T-cell (primary cell): Measurements from ENCODE around the gene KCNAB3. TPM values are rescaled to one million over a fixed set of nuclear protein-coding genes. Genes with fewer than 3 reads are reported as not detected.

Experiments used
- ATAC-seq, 4 experiments: fragments of 200-7000 bp in 3 of 4; fragments of 150-1000 bp in 1 of 4; cut with Tn5 transposase; replicated peaks in 1 of 4; 1 replicate in 3 of 4; 2 replicates in 1 of 4; pipeline ENCODE4 v1.10.0; 2021; ENCODE audit warnings: moderate library complexity in 3 of 4, mild to moderate bottlenecking in 2 of 4, moderate number of reproducible peaks in 1 of 4
- CTCF ChIA-PET, 2 donors: fragments of 300-600 bp; sonication (Branson Sonifier 250); formaldehyde crosslinking; loops; one replicate each; lab custom pipeline; 2022; ENCODE audit warnings: antibody characterized with exemption in 2 of 2; lab: Charles Lee
- POLR2A ChIA-PET, 2 donors: fragments of 300-600 bp; sonication (Branson Sonifier 250); formaldehyde crosslinking; loops; one replicate each; lab custom pipeline; 2022; ENCODE audit warnings: antibody characterized with exemption in 2 of 2; lab: Charles Lee
- DNase-seq, 35 experiments: peaks; one replicate each; pipeline versions ENCODE4 v3.0.0 to v3.0.0-alpha.2; 2013 to 2023
- H3K27ac ChIP-seq: one replicate; pipeline ENCODE4 v1.5.1; 2013; ENCODE audit warnings: low read length
- H3K27me3 ChIP-seq, 2 experiments: replicated peaks in 1 of 2; 1 replicate in 1 of 2; 2 replicates in 1 of 2; pipeline versions ENCODE4 v1.6.1 to v1.7.0; 2013; ENCODE audit warnings: low read length in 1 of 2, mixed read lengths in 1 of 2; ENCODE audit not compliant: control insufficient read depth in 2 of 2, insufficient read depth in 2 of 2; ENCODE audit errors: extremely low read depth in 1 of 2
- H3K36me3 ChIP-seq, 2 donors: 1 replicate in 1 of 2; 2 replicates in 1 of 2; pipeline versions ENCODE4 v1.6.1 to v1.7.0; 2013; ENCODE audit warnings: low read length in 1 of 2; ENCODE audit not compliant: control insufficient read depth in 2 of 2, insufficient read depth in 1 of 2; ENCODE audit errors: extremely low read depth in 1 of 2
- H3K4me1 ChIP-seq, 2 experiments: 1 replicate in 1 of 2; 2 replicates in 1 of 2; pipeline versions ENCODE4 v1.6.1 to v1.7.0; 2013; ENCODE audit warnings: low read length in 2 of 2, mixed read lengths in 1 of 2; ENCODE audit not compliant: insufficient read depth in 2 of 2, control insufficient read depth in 1 of 2; ENCODE audit errors: extremely low read depth in 1 of 2
- H3K4me3 ChIP-seq, 2 donors: 1 replicate in 1 of 2; 2 replicates in 1 of 2; pipeline versions ENCODE4 v1.5.1 to v1.7.0; 2013; ENCODE audit warnings: mild to moderate bottlenecking in 2 of 2, low read length in 1 of 2, moderate library complexity in 1 of 2; ENCODE audit not compliant: control insufficient read depth in 1 of 2; ENCODE audit errors: extremely low read depth in 1 of 2
- H3K9me3 ChIP-seq: 2 replicates; pipeline ENCODE4 v1.7.0; 2013
- H3K27ac Mint-ChIP-seq, 2 donors: one replicate each; pipeline ENCODE4 v1.8.0; 2020 to 2021; ENCODE audit warnings: mild to moderate bottlenecking in 2 of 2, mixed read lengths in 2 of 2
- H3K27me3 Mint-ChIP-seq, 2 donors: one replicate each; pipeline ENCODE4 v1.8.0; 2021 to 2022; ENCODE audit warnings: mixed read lengths in 2 of 2
- H3K36me3 Mint-ChIP-seq: one replicate; pipeline ENCODE4 v1.8.0; 2021; ENCODE audit warnings: mixed read lengths
- H3K4me1 Mint-ChIP-seq, 3 donors: one replicate each; pipeline ENCODE4 v1.8.0; 2020 to 2022; ENCODE audit warnings: mixed read lengths in 3 of 3, mild to moderate bottlenecking in 1 of 3
- H3K4me3 Mint-ChIP-seq, 3 donors: one replicate each; pipeline ENCODE4 v1.8.0; 2020 to 2022; ENCODE audit warnings: mild to moderate bottlenecking in 3 of 3, mixed read lengths in 3 of 3, moderate library complexity in 3 of 3
- H3K9me3 Mint-ChIP-seq, 3 donors: one replicate each; pipeline ENCODE4 v1.8.0; 2020 to 2022; ENCODE audit warnings: mixed read lengths in 3 of 3
- WGBS: methylation state at CpG from one replicate; pipeline ENCODE4 v1.1.5; 2013; ENCODE audit warnings: missing lambda C conversion rate; ENCODE audit not compliant: insufficient coverage; 5-methylcytosine and 5-hydroxymethylcytosine counted together
- total RNA-seq, 35 experiments: library from RNA in 6 of 35; stranded (reverse) in 6 of 35; fragments of 120-200 nt in 1 of 35; gene quantifications; one replicate each; pipeline versions ENCODE4 v1.2.1 to v1.2.4 and lab custom pipeline; 2013 to 2026

The KCNAB3 gene
- total RNA-seq, 5 donors from 2014 or later (not counting 1 experiment from before 2014, with no cell fraction given): 10.0 to 18.1 (median 14.5) TPM

DNA sequence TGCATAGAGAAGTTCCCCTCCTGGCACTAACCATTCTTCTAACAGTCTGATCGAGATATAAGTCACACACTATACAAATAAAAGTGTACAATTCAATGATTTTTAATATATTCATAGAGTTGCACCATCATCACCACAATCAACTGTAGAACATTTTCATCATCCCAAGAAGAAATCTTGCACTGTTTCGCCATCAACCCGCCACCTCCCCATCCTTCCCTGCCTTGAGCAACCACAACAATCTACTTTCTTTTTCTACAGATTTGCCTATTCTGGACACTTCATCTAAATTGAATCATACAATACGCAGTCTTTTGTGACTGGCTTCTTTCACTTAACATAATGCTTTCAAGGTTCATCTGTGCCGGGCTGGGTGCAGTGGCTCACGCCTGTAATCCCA is 39.8 kb upstream of the KCNAB3 start:
- H3K4me1 Mint-ChIP-seq: no peaks in the 10 kb centered on the region
- H3K36me3 Mint-ChIP-seq: peaks cover under 1% of the 10 kb centered on the region
- peaks cover 2 to 3% (median 3%) of the 10 kb centered on the region in 3 donors for H3K9me3 Mint-ChIP-seq
- DNase-seq: no peak
- H3K27ac ChIP-seq: no peak overlapping the region
- no peak for ATAC-seq
- peaks cover 0 to 26% of the 10 kb centered on the region in 2 experiments for H3K27me3 ChIP-seq
- H3K4me1 ChIP-seq: no peaks in the 10 kb centered on the region
- no peaks in the 10 kb centered on the region for H3K36me3 ChIP-seq
- ChIA-PET POLR2A (no interaction called here), CTCF (interaction anchor here in 1 of 2 donors (0.6 kb wide), 1 partner anchor 137 kb away, joined by 3 read pairs; no protein-coding TSS in a partner anchor)
- H3K27ac Mint-ChIP-seq: no peak overlapping the region
- 84% methylated on average over 2 of the region's 6 CpGs for WGBS
- no peak overlapping the region for H3K4me3 ChIP-seq
- no peak overlapping the region for H3K4me3 Mint-ChIP-seq
- H3K9me3 ChIP-seq: no peaks in the 10 kb centered on the region
- peaks cover 6% of the 10 kb centered on the region in 2 donors for H3K27me3 Mint-ChIP-seq

DNA sequence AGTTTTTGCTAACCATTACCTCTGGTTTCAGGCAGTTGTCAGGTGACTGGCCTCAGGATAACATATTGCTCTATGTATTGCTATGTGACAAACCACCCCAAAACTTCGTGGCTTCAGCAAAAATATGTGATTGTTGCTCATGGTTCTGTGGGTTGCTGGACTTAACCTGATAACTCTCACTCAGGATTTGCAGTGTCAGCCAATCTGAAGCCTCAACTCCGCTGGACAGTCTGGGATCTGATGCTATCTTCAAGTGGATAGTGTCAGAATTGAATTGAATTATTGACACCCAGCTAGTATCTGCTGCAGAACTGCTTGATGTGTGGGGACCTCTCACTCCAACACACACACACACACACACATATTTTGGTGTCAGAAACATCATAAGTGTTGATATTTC is 38.1 kb upstream of the KCNAB3 start:
- CTCF ChIA-PET: no interaction called here
- ATAC-seq: no peak
- Mint-ChIP-seq H3K4me3 (no peak overlapping the region), H3K36me3 (no peaks in the 10 kb centered on the region), H3K27ac (no peak overlapping the region), H3K4me1 (no peaks in the 10 kb centered on the region), H3K27me3 (peaks cover 6% of the 10 kb centered on the region in 2 donors), H3K9me3 (no peaks in the 10 kb centered on the region)
- WGBS: no CpG with 5 or more reads among the region's 2 CpGs
- Histone ChIP-seq H3K4me3 (no peak overlapping the region), H3K27ac (no peak overlapping the region), H3K4me1 (no peaks in the 10 kb centered on the region), H3K36me3 (no peaks in the 10 kb centered on the region), H3K9me3 (no peaks in the 10 kb centered on the region), H3K27me3 (peaks cover 0 to 27% of the 10 kb centered on the region in 2 experiments)
- POLR2A ChIA-PET: interaction anchor here in 1 of 2 donors (0.7 kb wide), 1 partner anchor 23 kb away, joined by 3 read pairs; no protein-coding TSS in a partner anchor
- no peak for DNase-seq

DNA sequence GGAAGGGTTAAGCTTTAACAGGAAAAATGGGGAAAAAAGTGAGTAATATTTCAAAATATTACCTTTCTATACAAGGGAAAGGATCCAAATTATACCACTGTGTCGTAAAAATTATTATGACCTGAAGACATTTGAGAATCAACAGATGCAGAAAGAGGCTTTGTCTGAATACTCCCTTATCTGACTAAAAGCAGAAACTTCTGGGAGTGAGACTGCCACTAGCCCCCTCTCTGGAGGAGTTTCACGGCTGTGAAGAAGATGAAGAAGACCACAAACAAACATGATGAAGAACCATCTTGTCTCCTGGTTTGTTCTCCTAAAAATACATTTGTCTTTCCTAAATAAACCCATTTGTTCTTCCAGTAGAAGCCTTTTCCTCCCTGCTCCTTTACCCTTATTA is 31.8 kb upstream of the KCNAB3 start:
- H3K9me3 ChIP-seq: no peaks in the 10 kb centered on the region
- WGBS: no CpG with 5 or more reads among the region's 2 CpGs
- H3K4me1 ChIP-seq: no peaks in the 10 kb centered on the region
- DNase-seq (no peak), ATAC-seq (no peak)
- no peak overlapping the region for H3K27ac ChIP-seq
- CTCF ChIA-PET: interaction anchor here in 1 of 2 donors (0.6 kb wide), 1 partner anchor 35 kb away, joined by 4 read pairs; no protein-coding TSS in a partner anchor
- Mint-ChIP-seq H3K4me3 (no peak overlapping the region), H3K4me1 (no peaks in the 10 kb centered on the region), H3K27ac (no peak overlapping the region), H3K27me3 (peaks cover 5% of the 10 kb centered on the region in 2 donors), H3K9me3 (no peaks in the 10 kb centered on the region), H3K36me3 (no peaks in the 10 kb centered on the region)
- H3K27me3 ChIP-seq: peaks cover 0 to 21% of the 10 kb centered on the region in 2 experiments
- H3K36me3 ChIP-seq: no peaks in the 10 kb centered on the region
- no peak overlapping the region for H3K4me3 ChIP-seq
- POLR2A ChIA-PET: interaction anchor here in 1 of 2 donors (0.6 kb wide), 1 partner anchor 315 kb away, joined by 8 read pairs; no protein-coding TSS in a partner anchor

DNA sequence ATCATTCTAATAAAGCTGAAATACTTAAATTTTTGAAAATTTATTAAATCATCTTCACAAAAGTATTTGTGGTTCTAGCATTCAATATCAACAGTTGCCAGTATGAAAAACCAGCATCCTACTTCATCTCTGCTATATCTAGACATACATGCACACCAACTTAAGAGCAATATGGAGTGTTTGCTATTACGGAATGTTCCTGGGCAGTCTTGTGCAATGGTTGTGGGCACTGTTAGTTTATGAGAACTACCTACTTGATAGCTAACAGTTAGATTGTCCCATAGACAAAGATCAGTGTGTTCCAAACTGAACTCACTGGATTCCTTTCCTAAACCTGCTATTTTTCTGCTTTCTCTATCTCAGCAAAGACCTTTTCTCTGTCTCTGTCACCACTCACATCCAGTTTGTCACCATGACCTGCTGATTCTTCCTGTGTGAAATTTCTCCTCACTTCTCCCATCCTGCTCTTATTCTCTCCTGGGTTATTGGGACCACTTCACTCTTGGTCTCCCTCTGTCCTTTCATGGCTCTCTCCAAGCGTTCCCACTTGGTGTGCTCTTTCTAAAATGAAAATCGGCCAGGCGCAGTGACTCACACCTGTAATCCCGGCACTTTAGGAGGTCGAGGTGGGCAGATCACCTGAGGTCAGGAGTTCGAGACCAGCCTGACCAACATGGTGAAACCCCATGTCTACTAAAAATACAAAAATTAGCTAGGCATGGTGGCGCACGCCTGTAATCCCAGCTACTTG is 30.0 kb upstream of the KCNAB3 start:
- ATAC-seq: no peak
- Histone ChIP-seq H3K27me3 (peaks cover 0 to 18% of the 10 kb centered on the region in 2 experiments), H3K27ac (no peak overlapping the region), H3K36me3 (no peaks in the 10 kb centered on the region), H3K4me3 (no peak overlapping the region), H3K4me1 (no peaks in the 10 kb centered on the region), H3K9me3 (no peaks in the 10 kb centered on the region)
- H3K27ac Mint-ChIP-seq: no peak overlapping the region
- H3K9me3 Mint-ChIP-seq: no peaks in the 10 kb centered on the region
- H3K4me3 Mint-ChIP-seq: no peak overlapping the region
- 88% methylated on average over 3 of the region's 9 CpGs for WGBS
- ChIA-PET POLR2A (no interaction called here), CTCF (no interaction called here)
- no peaks in the 10 kb centered on the region for H3K4me1 Mint-ChIP-seq
- H3K36me3 Mint-ChIP-seq: no peaks in the 10 kb centered on the region
- DNase-seq: no peak
- H3K27me3 Mint-ChIP-seq: peaks cover 5% of the 10 kb centered on the region in 2 donors

DNA sequence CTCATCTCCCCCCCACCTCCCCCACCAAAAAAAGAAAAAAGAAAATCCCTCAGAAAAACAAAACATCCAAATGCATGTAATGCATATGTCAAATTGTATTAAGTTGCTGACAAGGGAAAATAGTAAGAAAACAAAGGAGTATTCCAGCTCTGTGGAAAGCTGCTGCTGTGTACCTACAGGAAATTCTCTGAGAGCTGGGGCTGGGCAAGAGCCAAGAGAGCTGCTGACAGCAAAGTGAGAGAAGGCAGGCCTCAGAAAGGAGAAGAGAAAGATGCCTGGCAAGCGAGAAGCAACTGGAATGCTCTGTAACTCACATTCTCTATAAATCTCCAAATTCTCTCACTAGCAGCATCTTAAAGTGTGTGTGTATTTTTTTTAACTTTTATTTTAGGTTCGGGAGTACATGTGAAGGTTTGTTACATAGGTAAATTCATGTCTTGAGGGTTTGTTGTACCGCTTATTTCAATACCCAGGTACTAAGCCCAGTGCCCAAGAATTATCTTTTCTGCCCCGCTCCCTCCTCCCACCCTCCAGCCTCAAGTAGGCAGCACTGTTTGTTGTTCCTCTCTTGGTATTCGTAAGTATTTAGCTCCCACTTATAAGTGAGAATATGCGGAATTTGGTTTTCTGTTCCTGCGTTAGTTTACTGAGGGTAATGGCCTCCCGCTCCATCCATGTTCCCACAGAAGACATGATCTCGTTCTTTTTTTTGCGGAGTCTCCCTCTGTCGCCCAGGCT is 26.7 kb upstream of the KCNAB3 start:
- H3K36me3 ChIP-seq: no peaks in the 10 kb centered on the region
- Mint-ChIP-seq H3K36me3 (no peaks in the 10 kb centered on the region), H3K27me3 (peaks cover 5% of the 10 kb centered on the region in 2 donors), H3K9me3 (no peaks in the 10 kb centered on the region), H3K4me3 (no peak overlapping the region), H3K4me1 (peaks cover 0 to 2% (median 2%) of the 10 kb centered on the region in 3 donors), H3K27ac (no peak overlapping the region)
- H3K9me3 ChIP-seq: no peaks in the 10 kb centered on the region
- no peaks in the 10 kb centered on the region for H3K4me1 ChIP-seq
- 96% methylated on average over 5 of the region's 11 CpGs for WGBS
- ATAC-seq (no peak), DNase-seq (no peak)
- ChIA-PET CTCF (no interaction called here), POLR2A (no interaction called here)
- peaks cover 0 to 9% of the 10 kb centered on the region in 2 experiments for H3K27me3 ChIP-seq
- H3K4me3 ChIP-seq: no peak overlapping the region
- H3K27ac ChIP-seq: no peak overlapping the region

DNA sequence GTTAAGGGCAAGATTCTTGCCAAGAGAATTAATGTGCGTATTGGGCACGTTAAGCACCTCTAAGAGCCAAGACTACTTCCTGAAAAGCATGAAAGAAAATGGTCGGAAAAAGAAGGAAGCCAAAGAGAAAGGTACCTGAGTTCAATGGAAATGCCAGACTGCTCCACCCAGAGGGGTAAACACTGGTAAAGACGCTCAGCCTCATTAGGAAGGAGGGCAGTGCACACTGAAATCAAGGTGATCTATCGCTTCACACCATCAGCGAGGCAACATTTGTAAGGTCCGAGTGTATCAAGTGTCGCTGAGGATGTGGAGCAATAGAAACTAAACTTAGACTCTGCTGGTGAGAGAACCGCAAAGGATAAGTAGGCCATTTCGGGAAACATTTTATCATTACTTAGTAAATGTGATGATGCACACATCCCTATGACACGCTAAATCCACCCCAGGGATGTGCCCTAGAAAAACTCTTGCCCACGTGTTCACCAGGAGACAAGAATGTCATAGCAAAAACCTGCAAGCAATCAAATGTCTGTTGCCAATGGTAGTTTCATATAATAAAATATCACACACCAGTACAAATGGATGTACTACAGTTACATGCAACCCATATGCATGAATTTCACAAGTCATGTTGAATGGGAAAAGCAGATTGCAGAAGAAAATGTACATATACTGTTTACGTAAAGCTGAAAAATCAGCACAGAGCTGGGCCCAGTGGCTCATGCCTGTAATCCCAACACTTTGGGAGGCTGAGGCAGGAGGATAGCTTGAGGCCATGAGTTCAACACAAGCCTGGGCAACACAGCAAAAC is 26.0 kb upstream of the KCNAB3 start:
- WGBS: 73% methylated on average over 5 of the region's 13 CpGs
- Mint-ChIP-seq H3K27me3 (peaks cover 2 to 3% of the 10 kb centered on the region in 2 donors), H3K4me1 (peaks cover 0 to 5% (median 5%) of the 10 kb centered on the region in 3 donors), H3K27ac (no peak overlapping the region), H3K4me3 (no peak overlapping the region), H3K36me3 (no peaks in the 10 kb centered on the region), H3K9me3 (no peaks in the 10 kb centered on the region)
- ATAC-seq: no peak
- POLR2A ChIA-PET: no interaction called here
- CTCF ChIA-PET: no interaction called here
- no peaks in the 10 kb centered on the region for H3K4me1 ChIP-seq
- DNase-seq: no peak
- H3K27ac ChIP-seq: no peak overlapping the region
- no peaks in the 10 kb centered on the region for H3K36me3 ChIP-seq
- no peak overlapping the region for H3K4me3 ChIP-seq
- H3K9me3 ChIP-seq: no peaks in the 10 kb centered on the region
- H3K27me3 ChIP-seq: peaks cover 0 to 3% of the 10 kb centered on the region in 2 experiments
